Endothelial cell of umbilical vein (primary cell): Measurements from ENCODE around the gene MCC. TPM values are rescaled to one million over a fixed set of nuclear protein-coding genes. Genes with fewer than 3 reads are reported as not detected.
A peak's percentile ranks its signal among the peaks of the same experiment; 100 is the strongest.

Experiments used
- BruUV-seq: library from RNA; stranded (reverse); fragments of 400-500 nt; replicated peaks from 2 replicates; lab custom pipeline; 2021; lab: Mats Ljungman, UMichigan
- CTCF ChIA-PET: fragments of 300-600, 350-600 bp; sonication (Branson Sonifier 250); formaldehyde crosslinking; loops from one replicate; lab custom pipeline; 2021; ENCODE audit warnings: antibody characterized with exemption, inconsistent platforms; lab: Charles Lee
- POLR2A ChIA-PET: fragments of 300-600, 350-600 bp; sonication (Branson Sonifier 250); formaldehyde crosslinking; loops from one replicate; lab custom pipeline; 2021; ENCODE audit warnings: antibody characterized with exemption, inconsistent platforms; lab: Charles Lee
- DNase-seq: peaks from one replicate; pipeline ENCODE4 v3.0.0-alpha.2; 2011; ENCODE audit warnings: low read depth, low spot score
- FAIRE-seq: peaks from 2 replicates; lab custom pipeline; 2011; peaks lifted over from hg19 to GRCh38; lab: Jason Lieb, UNC
- H2AFZ ChIP-seq: 2 replicates; pipeline ENCODE4 v1.6.0; 2012; ENCODE audit warnings: low read depth, low read length, control low read depth, inconsistent platforms
- H3K27ac ChIP-seq: 2 replicates; pipeline ENCODE4 v1.5.1; 2011; ENCODE audit warnings: low read depth, mild to moderate bottlenecking, control low read depth, low read length, moderate library complexity; ENCODE audit not compliant: insufficient read depth
- H3K27me3 ChIP-seq, 2 experiments: 2 replicates each; pipeline versions ENCODE4 v1.6.0 to v1.6.1; 2011; ENCODE audit warnings: low read length in 2 of 2, mixed read lengths in 1 of 2; ENCODE audit not compliant: control insufficient read depth in 2 of 2, insufficient read depth in 2 of 2
- H3K36me3 ChIP-seq, 2 experiments: 2 replicates in 1 of 2; 3 replicates in 1 of 2; pipeline ENCODE4 v1.5.1; 2011; ENCODE audit warnings: low read length in 2 of 2, mild to moderate bottlenecking in 1 of 2, moderate library complexity in 1 of 2; ENCODE audit not compliant: control insufficient read depth in 2 of 2, insufficient read depth in 2 of 2; ENCODE audit errors: extremely low read depth in 1 of 2
- H3K4me1 ChIP-seq: 3 replicates; pipeline ENCODE4 v1.5.1; 2011; ENCODE audit warnings: mild to moderate bottlenecking, low read length; ENCODE audit not compliant: control insufficient read depth, insufficient read depth; ENCODE audit errors: extremely low read depth
- H3K4me2 ChIP-seq: 2 replicates; pipeline ENCODE4 v1.6.1; 2011; ENCODE audit warnings: low read length, control low read depth, mixed read lengths; ENCODE audit not compliant: insufficient read depth
- H3K4me3 ChIP-seq, 3 experiments: fragments of 200-600 bp in 1 of 3; sonication (generic), shearing (Covaris generic) in 1 of 3; replicated peaks in 1 of 3; 2 replicates each; pipeline ENCODE4 v1.5.1; 2011 to 2016; ENCODE audit warnings: control low read depth in 3 of 3, low read length in 3 of 3, mild to moderate bottlenecking in 2 of 3, inconsistent platforms in 1 of 3, low read depth in 1 of 3, moderate library complexity in 1 of 3; ENCODE audit not compliant: insufficient read depth in 1 of 3
- H3K79me2 ChIP-seq: 2 replicates; pipeline ENCODE4 v1.6.0; 2012; ENCODE audit warnings: low read length, inconsistent platforms; ENCODE audit not compliant: control insufficient read depth, insufficient read depth
- H3K9ac ChIP-seq: replicated peaks from 2 replicates; pipeline ENCODE3; 2011; ENCODE audit warnings: low read length, control low read depth; ENCODE audit not compliant: insufficient read depth; ENCODE audit errors: extremely low read depth
- H3K9me1 ChIP-seq: replicated peaks from 3 replicates; pipeline ENCODE4 v1.6.0; 2011; ENCODE audit warnings: mild to moderate bottlenecking, low read length; ENCODE audit not compliant: control insufficient read depth, insufficient read depth; ENCODE audit errors: extremely low read depth
- H3K9me3 ChIP-seq: replicated peaks from 2 replicates; pipeline ENCODE4 v1.5.1; 2012; ENCODE audit warnings: low read length, inconsistent platforms; ENCODE audit not compliant: control insufficient read depth, insufficient read depth
- H4K20me1 ChIP-seq: replicated peaks from 2 replicates; pipeline ENCODE3; 2011; ENCODE audit warnings: mild to moderate bottlenecking, low read length; ENCODE audit not compliant: control insufficient read depth, insufficient read depth; ENCODE audit errors: extremely low read depth
- FOS ChIP-seq: IDR thresholded peaks from 2 replicates; pipeline ENCODE4 v1.6.1; 2011; ENCODE audit warnings: mild to moderate bottlenecking, low read length, moderate library complexity, borderline replicate concordance; ENCODE audit not compliant: insufficient read depth
- GATA2 ChIP-seq: IDR thresholded peaks from 2 replicates; pipeline ENCODE4 v1.7.0; 2011; ENCODE audit warnings: low read depth, mild to moderate bottlenecking, moderate library complexity, mixed read lengths, low read length; ENCODE audit not compliant: insufficient read length, insufficient read depth
- JUN ChIP-seq: IDR thresholded peaks from 2 replicates; pipeline ENCODE4 v1.6.1; 2011; ENCODE audit warnings: borderline replicate concordance, low read depth; ENCODE audit not compliant: insufficient read length, insufficient read depth
- MYC ChIP-seq: IDR thresholded peaks from one replicate; pipeline ENCODE4 v1.6.1; 2011; ENCODE audit warnings: mild to moderate bottlenecking, low read depth, low read length
- POLR2A ChIP-seq: IDR thresholded peaks from 2 replicates; pipeline ENCODE4 v1.6.1; 2012; ENCODE audit warnings: low read depth, mild to moderate bottlenecking, control low read depth, low read length
- POLR2AphosphoS5 ChIP-seq: IDR thresholded peaks from 2 replicates; pipeline ENCODE4 v1.6.1; 2012; ENCODE audit warnings: low read depth, mild to moderate bottlenecking, control low read depth, low read length, moderate library complexity; ENCODE audit not compliant: insufficient read depth
- dilution Hi-C: fragments of 300-500 bp; cut with MboI; formaldehyde crosslinking; loops from one replicate; pipeline ENCODE4 v1.15.0; 2019; ENCODE audit warnings: low sequenced_read_pairs; ENCODE audit not compliant: extremely low pct_ligation_motif_present
- intact Hi-C: fragments of 100-400 bp; cut with micrococcal nuclease; formaldehyde crosslinking; loops from one replicate; pipeline ENCODE4 v1.10.0; 2022
- polyA plus RNA-seq, 4 experiments: library from polyadenylated mRNA; depleted of rRNA in 3 of 4; stranded (reverse) in 3 of 4; unstranded in 1 of 4; fragments of >200 nt; gene quantifications; 2 replicates each; pipeline versions ENCODE4 v1.2.1 to v1.2.3, GENCODE V29; 2011 to 2012; ENCODE audit warnings: missing spikeins in 1 of 4
- total RNA-seq: library from RNA; stranded (reverse); gene quantifications from 2 replicates; pipeline ENCODE4 v1.2.3, GENCODE V29; 2021
- TF ChIP-seq, protein P1 (sequence below), 2 donors: IDR thresholded peaks; 1 replicate in 1 of 2; 2 replicates in 1 of 2; pipeline ENCODE4 v1.5.1; 2011; ENCODE audit warnings: low read length in 2 of 2, mild to moderate bottlenecking in 2 of 2, moderate library complexity in 2 of 2, control low read depth in 1 of 2, inconsistent platforms in 1 of 2, low read depth in 1 of 2; ENCODE audit not compliant: insufficient read depth in 1 of 2; ENCODE audit errors: extremely low read depth in 1 of 2
- TF ChIP-seq, protein P2 (sequence below): IDR thresholded peaks from 2 replicates; pipeline ENCODE4 v1.6.1; 2011; ENCODE audit not compliant: insufficient read depth, insufficient read length

Gene MCC
- total and polyA plus RNA-seq, 2 donors (not counting 3 experiments of a cell fraction or from before 2014, with no cell fraction given): 6.9 to 27.5 TPM

DNA sequence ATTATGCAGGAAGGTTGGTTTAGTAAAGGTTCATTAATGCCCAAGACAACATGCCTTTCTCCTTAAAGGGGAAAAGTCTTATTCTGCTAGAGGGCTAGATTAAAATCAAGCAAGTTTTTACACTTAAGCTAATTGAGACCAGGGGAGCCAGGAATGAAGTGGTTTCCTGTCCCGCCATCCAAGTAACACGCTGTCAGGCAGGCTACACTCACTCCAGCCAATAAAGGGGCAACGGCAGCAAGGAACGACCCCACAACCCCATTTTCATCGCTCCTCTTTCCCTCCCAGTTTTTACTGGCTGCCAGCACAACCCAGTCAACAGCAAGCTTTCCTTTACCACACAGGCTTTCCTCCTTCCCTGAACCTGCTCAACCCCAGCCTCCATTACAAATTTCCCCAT lies 286.5 kb downstream of the MCC start:
- no peaks in the 10 kb centered on the region for H3K9me1 ChIP-seq
- no peak overlapping the region for H3K9ac ChIP-seq
- no peaks in the 10 kb centered on the region for H3K27me3 ChIP-seq
- dilution Hi-C loops (no loop called here), intact Hi-C loops (no loop called here)
- H3K9me3 ChIP-seq: no peaks in the 10 kb centered on the region
- TF ChIP-seq JUN (no peak), FOS (no peak), MYC (no peak), POLR2AphosphoS5 (no peak), POLR2A (no peak), GATA2 (no peak)
- TF ChIP-seq, protein P1, sequence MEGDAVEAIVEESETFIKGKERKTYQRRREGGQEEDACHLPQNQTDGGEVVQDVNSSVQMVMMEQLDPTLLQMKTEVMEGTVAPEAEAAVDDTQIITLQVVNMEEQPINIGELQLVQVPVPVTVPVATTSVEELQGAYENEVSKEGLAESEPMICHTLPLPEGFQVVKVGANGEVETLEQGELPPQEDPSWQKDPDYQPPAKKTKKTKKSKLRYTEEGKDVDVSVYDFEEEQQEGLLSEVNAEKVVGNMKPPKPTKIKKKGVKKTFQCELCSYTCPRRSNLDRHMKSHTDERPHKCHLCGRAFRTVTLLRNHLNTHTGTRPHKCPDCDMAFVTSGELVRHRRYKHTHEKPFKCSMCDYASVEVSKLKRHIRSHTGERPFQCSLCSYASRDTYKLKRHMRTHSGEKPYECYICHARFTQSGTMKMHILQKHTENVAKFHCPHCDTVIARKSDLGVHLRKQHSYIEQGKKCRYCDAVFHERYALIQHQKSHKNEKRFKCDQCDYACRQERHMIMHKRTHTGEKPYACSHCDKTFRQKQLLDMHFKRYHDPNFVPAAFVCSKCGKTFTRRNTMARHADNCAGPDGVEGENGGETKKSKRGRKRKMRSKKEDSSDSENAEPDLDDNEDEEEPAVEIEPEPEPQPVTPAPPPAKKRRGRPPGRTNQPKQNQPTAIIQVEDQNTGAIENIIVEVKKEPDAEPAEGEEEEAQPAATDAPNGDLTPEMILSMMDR (IDR thresholded peaks at IDR 0.05; ENCODE audit: extremely low read depth in 1 of 2, insufficient read depth in 1 of 2, low read depth in 1 of 2, low read length in 2 of 2): no peak
- TF ChIP-seq, protein P2, sequence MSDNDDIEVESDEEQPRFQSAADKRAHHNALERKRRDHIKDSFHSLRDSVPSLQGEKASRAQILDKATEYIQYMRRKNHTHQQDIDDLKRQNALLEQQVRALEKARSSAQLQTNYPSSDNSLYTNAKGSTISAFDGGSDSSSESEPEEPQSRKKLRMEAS: no peak
- no TSS peak for BruUV-seq
- no peak overlapping the region for H3K4me3 ChIP-seq
- no peak overlapping the region for H3K27ac ChIP-seq
- FAIRE-seq (no peak), DNase-seq (peak; percentile 33)
- no peaks in the 10 kb centered on the region for H3K36me3 ChIP-seq
- peaks cover 9% of the 10 kb centered on the region for H3K4me1 ChIP-seq
- POLR2A ChIA-PET: no interaction called here
- CTCF ChIA-PET: interaction anchor here (0.7 to 1.8 kb wide), 7 partner anchors 12 to 206 kb away, joined by 3 to 6 read pairs (median 3); no protein-coding TSS in a partner anchor
- no peaks in the 10 kb centered on the region for H4K20me1 ChIP-seq
- H2AFZ ChIP-seq: peak overlapping the region; percentile 11
- no peaks in the 10 kb centered on the region for H3K79me2 ChIP-seq
- H3K4me2 ChIP-seq: no peak overlapping the region
